Stimulated activated CD4-positive, alpha-beta T cell treated with anti-CD3 and anti-CD28 coated beads, TNF-alpha, amount 100 ng/mL, for 24 hours (primary cell): ENCODE measurements around the gene LYPLA2.
A peak's percentile ranks its signal among the peaks of the same experiment; 100 is the strongest.

Experiments
- DNase-seq, 3 experiments: peaks; one replicate each; pipeline ENCODE4 v3.0.0-alpha.2; 2020; ENCODE audit warnings: low read depth in 3 of 3

LYPLA2 gene

GRCh38 chr1:23837908-23838307 is 47.0 kb downstream of the LYPLA2 start:
- no peak for DNase-seq

GRCh38 chr1:23838401-23838866 is 47.5 kb downstream of the LYPLA2 start:
- peak; percentile 54 to 72 (median 55) for DNase-seq

- no peak for DNase-seq
These were observed 52.7 kb downstream of the LYPLA2 start for GRCh38 chr1:23843644-23844043.
